Stimulated activated CD4-positive, alpha-beta T cell treated with anti-CD3 and anti-CD28 coated beads, Interleukin-4, amount 100 ng/mL, for 1 hour (primary cell): ENCODE results near the gene MARCHF9.
A peak's percentile ranks its signal among the peaks of the same experiment; 100 is the strongest.

Experiments used
- DNase-seq: peaks from one replicate; pipeline ENCODE4 v3.0.0-alpha.2; 2020

MARCHF9 gene

DNA sequence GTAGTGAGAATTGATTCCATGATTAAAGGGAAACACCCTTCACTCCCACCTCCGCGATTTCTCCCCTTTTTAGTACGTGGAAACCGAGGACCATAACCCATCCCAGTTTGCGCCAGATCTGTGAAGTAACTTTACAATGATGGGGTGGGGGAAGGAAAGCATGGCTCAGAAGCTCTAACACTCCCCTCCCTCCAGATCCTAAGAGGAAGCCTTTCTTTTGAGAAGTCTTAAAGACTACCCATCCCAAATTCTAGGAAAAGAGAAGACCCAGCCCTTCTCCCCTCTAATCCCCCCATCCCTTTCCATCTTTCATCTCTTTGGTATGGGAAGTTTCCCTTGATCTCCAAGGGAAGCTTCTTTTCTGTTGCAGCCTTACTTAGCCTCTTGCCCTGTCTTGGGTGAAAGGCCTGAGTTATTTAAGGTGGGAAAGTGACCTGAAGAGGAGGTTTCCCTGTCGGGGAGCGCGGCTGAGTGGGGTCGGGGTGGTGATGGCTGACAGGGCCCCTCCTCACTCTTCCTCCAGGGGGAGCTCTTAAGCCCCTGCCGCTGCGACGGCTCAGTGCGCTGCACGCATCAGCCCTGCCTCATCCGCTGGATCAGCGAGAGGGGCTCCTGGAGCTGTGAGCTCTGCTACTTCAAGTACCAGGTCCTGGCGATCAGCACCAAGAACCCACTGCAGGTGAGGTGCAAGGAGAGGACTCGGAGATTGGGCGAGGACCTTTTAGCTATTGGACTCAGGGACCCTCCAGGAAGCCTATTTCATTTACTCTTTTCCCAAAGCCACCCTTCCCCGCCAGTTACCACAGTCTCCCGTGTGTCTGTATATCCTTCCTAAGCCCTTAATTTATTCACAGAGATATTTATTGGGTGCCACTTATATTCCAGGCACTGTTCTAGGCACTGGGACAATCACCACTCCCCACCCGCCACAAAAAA is 1.8 kb downstream of the MARCHF9 start:
- peak; percentile 72 for DNase-seq

DNA sequence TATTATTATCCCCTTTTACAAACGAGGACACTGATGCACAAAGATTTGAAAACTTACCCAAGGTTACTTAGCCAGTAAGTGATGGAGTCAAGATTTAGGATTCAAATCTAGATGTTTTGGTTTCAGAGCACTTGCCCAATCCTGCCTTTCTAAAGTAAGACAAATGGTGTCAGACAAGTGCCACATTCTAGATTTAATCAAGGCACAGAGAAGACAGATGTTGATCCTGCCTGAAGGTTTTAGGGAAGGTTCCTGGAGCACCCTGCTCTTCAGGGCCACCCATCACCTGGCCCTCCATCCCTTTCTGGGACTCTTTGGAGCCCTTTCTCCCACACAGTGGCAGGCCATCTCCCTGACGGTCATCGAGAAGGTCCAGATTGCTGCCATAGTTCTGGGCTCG is 2.9 kb downstream of the MARCHF9 start:
- DNase-seq = no peak

DNA sequence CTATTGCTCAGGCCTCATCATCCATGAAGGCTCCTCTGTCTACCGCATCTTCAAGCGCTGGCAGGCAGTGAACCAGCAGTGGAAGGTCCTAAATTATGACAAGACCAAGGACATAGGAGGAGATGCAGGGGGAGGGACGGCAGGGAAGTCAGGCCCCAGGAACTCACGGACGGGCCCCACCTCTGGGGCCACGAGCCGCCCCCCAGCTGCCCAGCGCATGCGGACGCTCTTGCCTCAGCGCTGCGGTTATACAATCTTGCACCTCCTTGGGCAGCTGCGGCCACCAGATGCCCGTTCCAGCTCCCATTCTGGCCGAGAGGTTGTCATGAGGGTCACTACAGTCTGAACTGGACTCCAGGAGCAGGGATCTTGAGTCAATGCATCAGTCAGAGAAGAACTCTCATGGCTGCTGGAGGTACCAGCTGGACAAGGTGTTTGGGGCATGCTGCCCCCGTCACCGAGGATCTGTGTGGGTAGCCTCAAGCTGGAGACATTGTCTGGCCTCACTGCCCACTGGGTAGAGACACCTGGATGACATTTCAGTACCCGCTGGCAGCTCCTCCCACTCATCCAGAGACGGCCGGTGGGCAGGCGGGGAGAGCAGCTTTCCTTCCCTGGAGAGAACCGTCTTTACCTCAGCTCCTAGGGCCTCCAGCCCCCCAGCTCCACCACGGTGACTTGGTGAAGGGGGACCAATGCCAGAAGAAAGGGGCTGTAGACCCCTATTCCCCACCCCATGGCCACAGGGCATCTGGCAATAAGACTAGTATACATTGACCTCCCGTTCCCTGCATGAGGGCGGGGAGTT is 3.9 kb downstream of the MARCHF9 start:
- DNase-seq = no peak

DNA sequence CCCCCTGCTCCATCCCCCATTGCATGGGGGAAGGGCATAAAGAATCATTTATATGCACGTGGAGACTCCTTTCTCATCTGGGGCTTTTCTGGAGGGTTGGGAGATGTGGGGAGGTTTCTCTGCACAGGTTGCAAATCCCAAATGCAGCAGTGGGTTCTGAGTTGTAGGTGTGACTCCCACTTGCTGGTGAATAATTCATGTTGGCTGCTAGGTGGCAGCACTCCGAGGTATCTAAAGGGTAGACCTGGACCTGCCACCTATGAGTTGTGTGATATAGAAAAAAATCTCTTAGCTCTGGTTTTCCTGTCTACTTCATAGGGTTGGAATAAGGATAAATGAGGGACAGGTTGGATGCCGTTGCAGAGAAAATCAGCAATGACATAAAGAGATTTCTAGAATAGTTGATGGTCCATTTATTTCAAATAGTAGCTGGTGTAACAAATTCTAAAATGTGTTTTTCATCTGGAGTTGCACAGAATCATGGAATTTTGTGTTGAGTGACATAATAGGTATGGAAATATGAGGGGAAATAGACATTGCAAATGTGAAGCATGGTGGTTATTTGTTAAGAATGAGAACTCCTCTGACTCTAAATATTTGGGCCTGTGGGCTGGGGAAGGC is 4.6 kb downstream of the MARCHF9 start:
- DNase-seq = peak; percentile 46

DNA sequence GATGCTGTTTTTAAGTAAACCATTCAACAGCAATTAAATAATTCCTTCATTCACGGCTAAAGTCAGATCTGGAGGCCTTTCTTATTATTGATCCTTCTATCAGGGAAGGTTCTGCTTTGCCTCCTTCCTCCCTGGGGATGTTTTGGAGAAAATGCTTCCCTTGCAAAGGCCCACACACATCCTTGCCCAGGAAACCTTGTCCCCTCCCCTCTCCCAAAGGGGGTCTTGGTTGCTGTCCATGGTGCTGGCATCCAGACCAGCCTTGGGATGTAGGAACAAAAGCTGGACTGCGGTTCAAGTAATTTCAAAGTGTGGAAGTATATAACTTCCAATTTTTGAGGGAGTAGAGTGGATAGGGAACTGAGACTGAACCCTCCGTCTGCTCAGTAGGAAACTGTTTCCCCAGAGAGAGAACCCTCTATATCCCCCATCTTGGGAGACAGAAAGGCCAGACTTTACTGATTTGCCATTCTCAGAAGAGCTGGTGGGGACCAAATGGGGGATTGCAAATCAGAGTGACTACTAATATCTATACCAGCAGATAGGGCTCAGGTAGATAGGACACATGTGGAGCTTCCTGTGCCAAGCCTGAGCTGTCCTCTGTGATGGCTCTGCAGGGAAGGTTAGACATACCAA is 5.6 kb downstream of the MARCHF9 start:
- no peak for DNase-seq

DNA sequence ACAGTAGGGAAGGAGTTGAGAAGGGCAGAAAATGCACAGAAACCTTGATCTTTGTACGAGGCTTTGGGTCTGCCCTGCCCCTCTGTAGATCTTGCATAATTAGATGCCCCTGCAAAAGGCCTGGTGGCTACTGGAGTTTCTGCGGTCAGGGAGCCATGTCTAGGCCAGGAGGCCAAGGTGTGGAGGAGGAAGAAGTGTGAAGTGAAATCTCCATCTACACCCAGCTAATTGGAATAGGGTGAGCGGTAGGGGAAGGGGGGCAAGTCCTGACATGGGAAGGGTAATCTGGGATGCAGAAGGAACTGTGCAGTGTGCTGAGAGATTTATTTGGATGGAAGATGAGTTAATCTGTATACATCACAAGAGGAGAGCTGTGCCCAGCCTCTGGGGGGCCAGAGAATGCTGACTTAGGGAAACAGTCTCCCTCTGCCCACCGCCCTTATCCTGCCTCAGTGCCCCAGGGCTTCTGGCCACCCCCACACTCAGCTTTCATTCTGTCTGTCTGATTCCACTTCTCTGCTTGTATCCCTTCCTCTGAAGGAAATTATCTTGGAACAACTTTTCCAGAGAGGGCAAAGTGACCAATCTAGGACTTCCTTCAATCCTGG is 6.6 kb downstream of the MARCHF9 start:
- no peak for DNase-seq

DNA sequence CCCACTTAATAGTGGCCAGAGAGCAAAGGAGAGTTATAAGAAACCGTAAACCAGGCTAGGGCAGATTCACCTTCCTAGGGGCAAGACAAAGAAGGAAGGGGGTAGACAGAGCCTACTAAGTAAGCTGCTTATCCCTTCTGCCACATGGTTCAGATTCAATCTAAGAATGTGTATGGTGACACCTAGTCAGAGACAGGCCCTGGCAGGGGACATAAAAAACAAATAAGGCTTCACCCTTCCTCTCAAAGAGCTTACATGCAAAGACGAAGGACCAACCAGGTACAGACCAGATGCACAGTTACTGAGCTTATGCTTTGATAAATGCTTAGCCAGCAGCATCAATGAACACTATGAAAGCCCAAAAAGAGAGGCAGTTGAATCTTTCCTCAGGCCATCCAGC is 7.6 kb downstream of the MARCHF9 start:
- DNase-seq = no peak

DNA sequence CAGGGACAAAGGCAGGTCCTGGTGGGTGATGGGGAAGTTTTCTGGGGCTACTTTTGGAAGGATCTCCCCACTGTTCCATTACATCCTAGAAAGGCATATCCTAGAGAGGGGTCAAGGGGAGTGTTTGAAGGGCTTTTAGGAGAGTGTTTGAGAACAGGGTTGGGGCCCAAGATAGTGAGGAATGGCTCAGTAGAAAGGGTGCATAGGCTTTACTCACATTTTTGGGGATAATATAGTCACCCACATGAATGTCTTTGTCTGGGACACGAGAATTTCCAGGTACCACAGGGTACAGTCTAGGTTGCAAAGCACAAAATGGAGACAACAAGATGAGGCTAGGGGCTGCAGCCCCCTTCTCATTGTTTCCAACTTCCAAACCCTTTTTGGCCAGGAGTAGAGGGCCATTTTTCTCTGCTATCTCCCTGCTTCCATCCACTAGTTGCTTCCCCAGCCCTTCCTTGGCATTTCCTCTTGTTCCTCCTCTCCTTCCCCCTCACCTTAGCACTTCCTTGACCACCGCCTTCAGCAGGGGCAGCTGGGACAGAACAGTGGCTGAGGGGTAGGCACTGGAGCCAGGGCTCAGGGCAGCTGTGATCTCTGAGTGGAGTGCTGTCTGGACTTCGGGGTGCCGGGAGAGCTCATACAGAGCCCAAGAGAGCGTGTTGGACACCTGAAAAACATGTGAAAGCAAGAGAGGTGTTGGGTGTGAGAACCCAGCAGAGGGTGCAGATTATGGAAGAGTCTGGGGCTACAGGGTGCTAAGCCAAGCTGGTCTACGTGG is 9.2 kb downstream of the MARCHF9 start:
- DNase-seq = no peak

DNA sequence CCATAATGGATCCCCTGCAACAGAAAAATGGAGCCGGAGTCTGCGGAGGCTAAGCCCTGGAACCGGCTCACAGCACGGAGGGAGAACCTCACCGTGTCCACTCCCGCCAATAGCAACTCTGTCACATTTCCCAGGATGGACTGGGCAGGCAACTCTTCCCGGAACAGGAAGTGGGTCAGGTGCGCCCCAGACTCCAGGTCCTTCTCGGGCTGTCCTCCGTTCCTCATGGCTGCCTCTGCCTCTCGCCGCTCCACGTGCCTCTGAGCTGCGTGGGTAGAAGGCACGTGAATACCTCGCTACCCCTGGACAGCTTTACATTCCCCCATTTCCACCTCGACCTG is 9.7 kb downstream of the MARCHF9 start:
- DNase-seq = peak; percentile 46

DNA sequence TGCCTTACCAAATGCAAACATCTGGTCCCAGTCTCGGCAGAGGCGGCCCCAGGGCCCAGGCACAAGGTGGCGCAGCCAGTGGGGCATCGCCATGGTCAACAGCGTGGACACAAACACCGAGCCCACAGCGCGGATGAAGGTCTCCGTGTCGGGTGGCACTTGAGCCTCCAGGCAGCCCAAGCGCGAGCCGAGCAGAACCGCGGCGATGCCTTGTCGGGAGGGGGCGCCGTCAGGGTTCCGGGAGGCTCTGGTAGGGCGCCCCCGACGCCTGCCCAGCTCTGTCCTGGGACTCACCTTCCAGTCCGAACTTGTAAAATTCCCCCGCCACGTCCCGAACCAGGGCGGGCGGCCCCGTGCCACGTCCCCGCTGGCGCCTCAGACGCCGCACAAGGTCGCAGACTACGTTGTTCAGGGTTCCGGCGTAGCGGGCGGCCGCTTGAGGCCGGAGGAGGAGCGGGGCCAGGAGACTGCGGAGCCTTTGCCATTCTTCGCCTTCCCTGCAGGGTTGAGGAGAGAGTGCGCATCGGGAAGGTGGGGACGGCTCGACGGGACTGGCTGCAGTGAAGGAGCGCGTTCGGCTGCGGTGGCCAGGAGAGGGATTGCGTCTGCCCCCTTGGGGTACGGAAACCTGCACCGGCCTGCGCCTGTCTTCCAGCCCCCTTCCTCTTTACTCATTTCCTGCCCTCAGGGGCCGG is 10.2 kb downstream of the MARCHF9 start:
- peak; percentile 69 for DNase-seq

DNA sequence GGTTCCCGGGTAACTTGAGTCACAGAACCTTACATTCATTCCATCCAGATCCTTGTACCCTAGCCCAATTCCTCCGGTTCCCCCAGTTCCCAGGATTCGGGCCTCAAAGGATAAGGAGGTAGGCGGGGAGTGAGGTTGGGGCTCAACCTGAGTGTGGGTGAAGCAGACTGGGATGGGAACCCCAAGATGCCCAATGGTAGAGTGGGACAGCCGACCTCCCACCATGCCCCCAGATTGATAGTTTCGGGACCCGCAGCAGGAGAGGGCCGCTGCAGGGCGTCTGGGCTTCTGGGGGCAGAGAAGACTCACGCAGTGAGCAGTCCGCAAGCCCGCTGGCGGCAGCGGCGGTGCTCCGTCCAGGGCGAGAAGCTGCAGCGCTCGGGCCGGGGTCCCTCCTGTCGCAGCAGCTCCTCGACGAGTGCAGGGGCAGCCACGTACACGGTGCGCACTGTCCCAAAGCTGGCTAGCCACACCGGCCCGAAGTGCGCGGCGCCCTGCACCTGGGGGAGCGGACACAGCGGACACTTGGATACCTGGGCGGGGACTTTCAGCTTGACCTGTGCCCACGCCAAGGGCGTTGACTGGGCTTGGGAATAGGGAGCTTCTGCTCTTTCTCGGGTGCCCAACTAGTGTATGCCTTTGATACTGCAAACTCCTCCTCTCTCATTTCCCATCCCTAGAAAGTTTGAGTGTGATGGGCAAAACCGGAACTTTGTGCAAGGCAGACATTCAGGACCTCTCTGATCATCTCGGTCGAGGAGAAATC is 11.0 kb downstream of the MARCHF9 start:
- DNase-seq = no peak

DNA sequence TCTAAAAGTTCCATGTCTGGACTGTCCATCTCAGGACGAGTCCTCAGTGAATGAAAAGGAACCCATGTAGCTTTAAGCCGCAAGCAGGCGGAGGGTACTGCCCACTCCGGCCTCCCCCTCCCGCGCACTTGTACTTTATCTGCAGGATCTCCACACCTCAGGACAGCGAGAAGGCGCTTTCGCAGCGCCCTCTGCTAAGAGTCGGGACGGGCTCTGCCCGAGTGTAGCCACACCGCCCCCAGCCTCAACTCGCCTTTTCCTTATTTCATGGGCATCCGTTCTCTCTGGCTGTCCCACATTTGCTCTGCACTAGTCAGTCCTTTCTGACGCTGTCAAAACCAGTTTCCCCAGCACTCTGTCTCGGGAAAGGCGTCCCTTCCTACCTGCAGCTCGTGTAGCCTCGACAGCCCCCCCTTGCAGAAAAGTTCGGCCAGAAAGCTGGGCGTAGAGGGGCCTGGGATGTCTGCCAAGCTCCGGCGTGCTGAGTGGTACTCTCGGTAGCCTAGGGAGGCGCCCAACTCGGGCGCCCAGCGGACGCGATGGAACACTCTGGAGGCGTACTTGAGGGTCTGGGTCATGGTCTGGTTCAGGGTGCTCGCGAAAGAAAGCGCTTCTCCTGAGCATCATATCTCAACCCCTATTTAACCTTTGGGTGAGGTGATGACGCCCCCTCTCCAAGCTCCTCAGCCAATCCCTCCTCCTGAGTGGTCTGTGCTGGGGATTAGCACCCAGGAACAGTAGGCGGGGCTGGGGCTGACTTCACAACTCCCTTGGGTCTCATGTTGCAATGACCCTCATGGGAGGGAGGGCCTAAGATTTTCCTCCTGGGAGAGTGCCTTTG is 11.8 kb downstream of the MARCHF9 start, which contains the start of gene CYP27B1:
Gene CYP27B1 (minus strand): TSS at position 615 of the 841 bp plus-strand sequence. CDS start 37 bp downstream, at position 578.
- DNase-seq = peak; percentile 22

DNA sequence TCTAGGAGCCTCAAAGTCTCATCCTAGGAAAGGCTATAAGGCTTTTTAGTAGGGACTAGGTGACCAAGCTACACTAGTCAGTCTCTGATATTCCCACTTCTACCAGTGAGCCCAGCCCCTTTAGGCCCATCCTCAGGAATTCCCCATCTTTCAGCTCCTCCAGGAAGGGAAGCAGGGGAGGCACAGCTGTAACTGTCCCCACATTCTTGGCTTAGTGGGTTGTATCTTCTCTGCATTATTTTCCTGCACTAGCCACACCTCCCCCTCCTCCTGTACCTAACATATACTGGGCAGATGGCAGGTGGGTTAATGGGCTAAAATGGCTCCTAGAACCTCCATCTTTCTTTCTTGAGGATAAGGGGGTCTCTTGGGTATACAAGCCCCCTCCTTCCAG is 12.4 kb downstream of the MARCHF9 start:
- DNase-seq = no peak

DNA sequence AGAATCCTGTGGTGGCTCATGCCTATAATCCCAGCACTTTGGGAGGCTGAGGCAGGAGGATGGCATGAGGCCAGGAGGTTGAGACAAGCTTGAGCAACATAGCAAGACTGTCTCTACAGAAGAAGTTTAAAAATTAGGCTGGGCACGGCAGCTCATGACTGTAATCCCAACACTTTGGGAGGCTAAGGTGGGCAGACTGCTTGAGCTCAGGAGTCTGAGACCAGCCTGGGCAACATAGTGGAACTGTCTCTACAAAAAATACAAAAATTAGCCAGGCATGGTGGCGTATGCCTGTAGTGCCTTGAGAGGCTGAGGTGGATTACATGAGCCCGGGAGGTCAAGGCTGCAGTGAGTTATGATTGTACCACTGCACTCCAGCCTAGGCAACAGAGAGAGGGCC is 13.0 kb downstream of the MARCHF9 start:
- no peak for DNase-seq

DNA sequence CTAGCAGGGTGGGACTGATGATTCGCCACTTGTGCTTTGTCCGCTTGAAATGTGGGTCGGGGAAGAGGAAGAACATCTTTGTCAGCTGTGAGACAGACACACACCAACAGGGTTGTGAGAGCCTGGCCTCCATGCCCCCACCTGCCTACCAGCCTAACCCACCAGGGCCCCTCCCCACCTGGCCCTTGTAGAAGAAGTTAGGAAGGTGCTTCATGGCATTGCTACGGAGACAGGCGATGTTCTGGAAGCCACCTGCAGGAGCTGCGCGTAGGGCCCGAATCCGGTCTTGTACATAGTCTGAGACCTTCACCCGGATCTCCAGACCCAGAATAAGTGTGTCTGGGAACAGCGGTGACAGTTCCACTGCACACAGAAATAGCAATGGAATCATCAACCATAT is 14.7 kb downstream of the MARCHF9 start:
- no peak for DNase-seq

DNA sequence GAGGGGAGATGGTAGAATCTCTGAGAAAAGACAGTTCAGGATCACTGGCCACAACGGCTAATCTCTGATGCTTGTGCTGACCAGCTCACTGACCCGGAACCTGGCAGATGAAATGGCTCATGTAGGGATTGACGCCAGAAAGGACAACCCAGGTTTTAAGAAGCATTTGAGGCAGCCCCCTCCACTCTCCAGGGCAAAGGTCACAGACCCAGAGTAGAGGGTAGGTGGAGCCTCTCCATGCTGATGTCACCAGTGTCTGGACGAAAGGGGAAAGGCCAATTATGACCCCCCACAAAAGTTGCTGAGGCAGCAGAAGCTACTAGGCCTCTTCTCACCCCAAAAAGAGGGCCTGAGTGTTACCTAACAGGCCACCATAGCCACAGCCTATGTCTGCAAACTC is 15.8 kb downstream of the MARCHF9 start:
- no peak for DNase-seq

DNA sequence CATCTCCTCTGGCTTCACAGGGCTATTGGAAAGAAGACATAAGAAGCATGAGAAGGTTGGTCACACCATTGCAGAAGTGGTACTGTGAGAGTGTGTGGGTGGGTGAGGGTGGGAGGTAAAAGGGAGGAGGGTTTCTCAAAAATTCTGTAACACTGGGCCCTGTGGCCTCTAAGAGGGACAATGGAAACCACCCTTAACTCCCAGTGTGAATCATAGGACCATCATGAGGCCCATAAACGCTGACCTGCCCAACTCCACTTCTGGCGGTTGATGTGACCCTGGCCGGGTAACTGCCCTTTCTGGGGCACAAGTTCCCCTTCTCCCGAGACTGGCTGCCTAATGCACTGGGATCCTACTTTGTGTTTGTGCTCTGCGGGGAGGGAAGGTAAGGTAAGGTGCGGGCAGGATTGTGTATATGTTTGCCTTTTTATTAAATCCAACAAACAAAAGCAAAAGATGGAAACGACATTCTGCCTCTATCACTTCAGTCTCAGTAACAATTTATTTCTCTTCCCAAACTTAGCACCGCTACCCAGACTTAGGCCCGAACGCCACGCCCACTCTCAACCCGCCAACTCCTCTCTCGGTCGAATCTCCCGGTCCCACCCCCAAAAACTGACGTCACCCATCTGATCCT is 16.5 kb downstream of the MARCHF9 start:
- DNase-seq = peak; percentile 91

DNA sequence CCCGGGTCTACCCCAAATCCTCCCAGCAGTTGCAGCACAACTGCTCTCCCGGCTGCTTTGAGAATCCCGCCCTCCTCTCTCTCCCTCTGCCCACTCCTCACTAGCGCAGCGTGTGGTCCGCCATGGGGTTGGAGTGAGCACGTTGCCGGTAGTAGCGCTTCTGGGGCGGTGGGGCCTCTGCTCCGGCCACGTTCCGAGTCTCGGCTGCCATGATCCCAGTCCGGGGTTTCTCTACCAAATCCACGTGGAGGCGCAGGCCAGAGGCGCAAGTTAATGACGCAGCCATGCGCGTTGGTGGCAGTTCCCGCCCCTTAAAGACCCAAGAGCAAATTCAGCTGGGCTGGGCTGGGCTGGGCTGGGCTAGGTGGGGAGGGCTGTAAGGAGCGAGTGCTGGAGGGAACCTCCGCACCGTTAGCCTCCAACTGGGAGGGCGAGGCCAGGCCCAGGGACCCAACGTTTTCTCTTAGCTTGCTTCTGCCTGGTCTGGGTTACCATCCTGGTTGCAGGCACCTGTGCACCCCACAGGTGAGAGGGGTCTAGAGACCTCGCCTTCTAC is 17.0 kb downstream of the MARCHF9 start, which contains the start of gene METTL1:
Gene METTL1 (minus strand): TSS at position 233 of the 556 bp plus-strand sequence. CDS start 22 bp downstream, at position 211.
- DNase-seq = peak; percentile 91
